ENCODE results near the gene SEPTIN8. TPM values are rescaled to one million over a fixed set of nuclear protein-coding genes. Genes with fewer than 3 reads are reported as not detected.

SEPTIN8 gene
- total and polyA plus RNA-seq, 2 of the 8 experiments (the other 6 are each of a cell fraction or from before 2014, with no cell fraction given): 21.2 to 33.0 TPM

DNA sequence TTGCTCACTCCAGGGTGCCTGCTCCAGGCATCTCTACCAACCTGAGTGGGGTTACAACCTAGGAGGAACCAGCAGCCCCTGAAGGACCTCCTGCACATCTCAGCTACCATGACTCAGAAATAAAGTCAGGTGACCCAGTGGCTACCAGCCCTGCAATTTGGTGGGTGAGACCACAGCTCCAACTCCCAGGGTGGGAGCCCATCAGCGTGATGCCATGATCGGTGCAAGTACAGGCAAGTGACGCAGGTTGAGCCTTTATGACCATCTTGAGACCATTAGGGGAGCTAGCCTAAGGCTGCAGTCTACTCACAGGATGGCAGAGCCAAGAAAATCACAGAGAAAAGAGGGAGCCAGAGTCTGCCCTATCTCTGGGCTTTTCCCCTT lies 8.6 kb downstream of the SEPTIN8 start:
- no peaks in the 10 kb centered on the region; a peak in 1 of 7 replicates for H3K27me3 ChIP-seq (replicated peaks in 1 of 4; ENCODE audit: control insufficient read depth in 3 of 4, extremely low read depth in 1 of 4, insufficient read depth in 3 of 4, low read length in 3 of 4)
- no peak overlapping the region for H3K56ac ChIP-seq (replicated peaks; ENCODE audit: insufficient read length, low read depth, low read length)
- no peak overlapping the region for H3K18ac ChIP-seq (ENCODE audit: extremely low read depth, low read length)
- WGBS, 2 experiments (ENCODE audit: extremely low coverage in 1 of 2, insufficient coverage in 1 of 2, insufficient read length in 1 of 2, insufficient replicate concordance in 2 of 2, low coverage in 1 of 2, low lambda C conversion rate in 2 of 2, missing lambda C conversion rate in 1 of 2): 85% methylated on average over 3 of the region's 3 CpGs; no CpG with 5 or more reads in 1 of the 2 experiments
- no peak overlapping the region for H2BK120ac ChIP-seq (replicated peaks; ENCODE audit: low read depth, low read length)
- no peak overlapping the region for H4K91ac ChIP-seq (replicated peaks; ENCODE audit: insufficient read length, low read length)
- FAIRE-seq (no peak), DNase-seq (ENCODE audit: low read depth in 1 of 2, low spot score in 2 of 2) (no peak)
- H3K79me2 ChIP-seq (ENCODE audit: control insufficient read depth in 1 of 2, insufficient read depth in 2 of 2, low read length in 2 of 2): no peaks in the 10 kb centered on the region
- H4K5ac ChIP-seq (ENCODE audit: insufficient read length, low read depth, low read length): no peak overlapping the region
- no peak overlapping the region for H2BK5ac ChIP-seq (ENCODE audit: low read depth, low read length)
- no peak overlapping the region for H3K4ac ChIP-seq (replicated peaks; ENCODE audit: insufficient read length, low read depth, low read length)
- H3K36me3 ChIP-seq (ENCODE audit: control insufficient read depth in 2 of 4, insufficient read depth in 4 of 4, low read length in 3 of 4): no peaks in the 10 kb centered on the region
- H2BK15ac ChIP-seq (ENCODE audit: low read length): no peak overlapping the region
- no peak overlapping the region for H3K27ac ChIP-seq (ENCODE audit: low read depth, low read length)
- H3K23ac ChIP-seq (ENCODE audit: insufficient read length): no peak overlapping the region
- H4K8ac ChIP-seq (ENCODE audit: extremely low read depth, insufficient read depth, low read length): no peak overlapping the region
- no peak overlapping the region for H3K4me2 ChIP-seq (ENCODE audit: insufficient read depth in 1 of 2, low read depth in 2 of 2, low read length in 2 of 2)
- H4K20me1 ChIP-seq (replicated peaks in 1 of 2; ENCODE audit: control insufficient read depth in 1 of 2, insufficient read depth in 2 of 2, low read length in 2 of 2): peaks cover 3 to 10% of the 10 kb centered on the region in 2 experiments
- no peaks in the 10 kb centered on the region for H3K9me3 ChIP-seq (ENCODE audit: insufficient read depth in 2 of 2, low read depth in 1 of 2, low read length in 1 of 2)
- H2AK5ac ChIP-seq (ENCODE audit: low read depth, low read length): no peak overlapping the region
- no peak overlapping the region for H2BK20ac ChIP-seq (ENCODE audit: low read length)
- H3K14ac ChIP-seq (ENCODE audit: insufficient read length): no peak overlapping the region
- H3K4me1 ChIP-seq (replicated peaks in 1 of 4; ENCODE audit: control insufficient read depth in 3 of 4, insufficient read depth in 4 of 4, low read length in 3 of 4): peaks cover 0 to 16% (median 5%) of the 10 kb centered on the region in 4 experiments; a peak in 5 of 7 replicates
- H3K23me2 ChIP-seq (ENCODE audit: low read depth, low read length): no peaks in the 10 kb centered on the region
- no peak overlapping the region for H2BK12ac ChIP-seq (ENCODE audit: low read depth, low read length)
- no peak overlapping the region for H3K9ac ChIP-seq (replicated peaks in 1 of 4; ENCODE audit: extremely low read depth in 1 of 4, low read depth in 3 of 4, low read length in 3 of 4)
- no peak overlapping the region for H3K4me3 ChIP-seq (ENCODE audit: extremely low read depth in 1 of 4, insufficient read depth in 2 of 4, low read depth in 3 of 4, low read length in 4 of 4)
- no peak overlapping the region for H2AFZ ChIP-seq (ENCODE audit: low read length)
- POLR2A ChIA-PET (ENCODE audit: partially characterized antibody): no interaction called here
- CTCF ChIA-PET (ENCODE audit: partially characterized antibody): interaction anchor here (0.8 to 8.0 kb wide), 3 partner anchors 13 to 52 kb away, joined by 3 to 60 read pairs (median 4); no protein-coding TSS in a partner anchor
- peaks cover 6% of the 10 kb centered on the region for H3K79me1 ChIP-seq (ENCODE audit: low read depth, low read length)
- TF ChIP-seq CREB1 (IDR thresholded peaks at IDR 0.05) (no peak), ASH2L (IDR thresholded peaks at IDR 0.05; ENCODE audit: low read length) (no peak), EGR1 (IDR thresholded peaks at IDR 0.05; ENCODE audit: borderline replicate concordance, low read depth, low read length) (no peak), KDM4A (IDR thresholded peaks at IDR 0.05; ENCODE audit: low read depth, low read length, severe bottlenecking) (no peak), SUZ12 (IDR thresholded peaks at IDR 0.05; ENCODE audit: low read length) (no peak), HDAC2 (IDR thresholded peaks at IDR 0.05; ENCODE audit: borderline replicate concordance in 1 of 2, low read depth in 2 of 2, low read length in 2 of 2) (no peak), POU5F1 (IDR thresholded peaks at IDR 0.05; ENCODE audit: low read depth, low read length) (no peak), TEAD4 (IDR thresholded peaks at IDR 0.05; ENCODE audit: low read depth, low read length) (no peak), BRCA1 (IDR thresholded peaks at IDR 0.05; ENCODE audit: low read depth, low read length) (no peak), PHF8 (conservative IDR thresholded peaks at IDR 0.05; ENCODE audit: low read depth, low read length) (no peak), POLR2A (IDR thresholded peaks at IDR 0.05; ENCODE audit: control extremely low read depth in 1 of 2, low read depth in 2 of 2, low read length in 2 of 2) (no peak), MAFK (IDR thresholded peaks at IDR 0.05; ENCODE audit: low read depth, low read length) (no peak)
- TF ChIP-seq, protein P1, sequence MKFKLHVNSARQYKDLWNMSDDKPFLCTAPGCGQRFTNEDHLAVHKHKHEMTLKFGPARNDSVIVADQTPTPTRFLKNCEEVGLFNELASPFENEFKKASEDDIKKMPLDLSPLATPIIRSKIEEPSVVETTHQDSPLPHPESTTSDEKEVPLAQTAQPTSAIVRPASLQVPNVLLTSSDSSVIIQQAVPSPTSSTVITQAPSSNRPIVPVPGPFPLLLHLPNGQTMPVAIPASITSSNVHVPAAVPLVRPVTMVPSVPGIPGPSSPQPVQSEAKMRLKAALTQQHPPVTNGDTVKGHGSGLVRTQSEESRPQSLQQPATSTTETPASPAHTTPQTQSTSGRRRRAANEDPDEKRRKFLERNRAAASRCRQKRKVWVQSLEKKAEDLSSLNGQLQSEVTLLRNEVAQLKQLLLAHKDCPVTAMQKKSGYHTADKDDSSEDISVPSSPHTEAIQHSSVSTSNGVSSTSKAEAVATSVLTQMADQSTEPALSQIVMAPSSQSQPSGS (IDR thresholded peaks at IDR 0.05; ENCODE audit: low read length): no peak

All from H1 (cell line).